Stimulated activated CD8-positive, alpha-beta memory T cell treated with anti-CD3 and anti-CD28 coated beads, Interleukin-7, amount 100 ng/mL, for 1 hour (primary cell): ENCODE measurements around the gene AUTS2.

Experiments used
- DNase-seq, 2 donors: peaks; one replicate each; pipeline ENCODE4 v3.0.0-alpha.2; 2020; ENCODE audit warnings: low read depth in 2 of 2

Gene AUTS2

DNA sequence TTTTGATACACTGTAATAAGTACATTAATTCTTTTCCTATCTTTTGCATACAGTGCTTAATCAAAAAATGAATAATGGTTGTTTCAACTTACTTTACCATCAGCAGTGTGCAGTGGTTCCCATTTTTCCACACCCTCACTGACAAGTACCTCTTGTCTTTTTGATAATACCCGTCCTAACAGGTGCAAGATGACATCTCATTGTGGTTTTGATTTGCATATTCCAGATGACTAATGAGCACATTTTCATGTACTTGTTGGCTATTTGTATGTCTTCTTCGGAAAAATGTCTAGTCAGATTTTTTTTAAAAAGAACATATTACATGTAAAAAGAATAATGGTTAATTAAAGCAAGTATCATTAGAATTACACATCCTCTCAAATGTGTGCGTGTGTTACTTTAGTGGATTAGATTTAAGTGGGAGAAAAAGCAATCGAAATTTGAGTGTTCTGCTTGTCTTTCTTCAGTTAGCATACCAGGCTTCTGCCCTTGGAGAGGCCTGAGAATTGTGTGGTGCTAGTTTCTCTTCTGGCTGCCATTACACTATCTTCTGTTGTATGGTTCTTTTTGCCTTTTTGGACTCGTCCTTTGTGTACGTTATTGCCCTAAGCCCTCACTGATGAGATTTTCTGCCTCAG, 291.2 kb downstream of the AUTS2 start:
- DNase-seq: no peak

DNA sequence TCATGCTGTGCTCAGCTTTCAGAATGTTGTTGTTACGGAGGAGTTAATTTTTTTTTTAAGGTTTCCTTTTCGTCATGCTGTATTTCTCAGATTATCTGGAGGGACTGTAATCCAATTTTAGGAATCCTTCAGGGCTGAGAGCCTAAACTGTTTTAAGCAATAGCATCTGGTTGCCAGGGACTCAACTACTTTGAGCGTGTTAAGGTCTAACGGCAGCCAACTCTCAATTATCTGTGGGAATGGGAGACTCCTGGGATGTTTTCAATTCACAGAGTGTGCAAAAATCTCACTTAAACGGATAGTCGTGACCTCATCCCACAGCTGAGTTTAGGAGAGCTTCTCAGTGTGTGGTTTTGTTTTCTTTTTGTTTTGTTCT, 291.7 kb downstream of the AUTS2 start:
- DNase-seq: no peak

DNA sequence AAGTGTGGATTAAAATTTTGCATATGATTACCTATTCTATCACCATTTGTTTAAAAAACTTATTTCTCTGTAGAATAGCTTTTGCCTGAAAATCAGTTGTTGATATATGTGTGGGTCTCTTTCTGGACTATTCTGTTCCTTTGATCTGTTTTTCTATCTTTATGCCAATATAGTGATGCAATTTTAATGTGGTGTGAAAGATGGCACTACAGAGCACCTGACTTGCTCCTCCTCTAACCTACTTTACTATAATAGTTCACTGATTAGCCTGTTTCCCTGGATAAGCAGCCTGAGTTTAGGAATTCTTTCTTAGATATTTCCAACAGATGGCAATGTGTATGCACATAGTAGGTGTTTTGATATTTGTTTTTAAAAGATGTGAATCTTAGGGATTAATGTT, 294.5 kb downstream of the AUTS2 start:
- DNase-seq: no peak

DNA sequence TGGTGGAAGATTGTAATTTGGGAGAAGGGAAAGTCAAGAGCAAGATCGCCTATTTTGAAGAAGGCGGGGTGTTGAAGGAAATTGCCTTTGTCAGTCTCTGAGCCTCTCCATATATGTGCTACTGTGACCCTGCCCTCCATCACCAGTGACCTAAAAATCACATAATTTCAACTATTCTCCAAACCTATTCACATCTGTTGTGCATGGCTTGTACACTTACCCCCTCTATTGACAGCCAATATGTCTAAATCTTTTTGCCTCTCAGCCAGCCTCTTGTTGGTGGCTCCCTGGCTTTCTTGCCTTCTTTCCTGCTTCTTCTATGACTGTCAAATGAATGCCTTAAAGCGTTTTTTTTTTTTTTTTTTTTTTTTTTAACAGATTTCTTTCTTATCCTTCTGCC, 295.6 kb downstream of the AUTS2 start:
- DNase-seq: no peak

GRCh38 chr7:69895446-69895845, 297.2 kb downstream of the AUTS2 start:
- DNase-seq: no peak

DNA sequence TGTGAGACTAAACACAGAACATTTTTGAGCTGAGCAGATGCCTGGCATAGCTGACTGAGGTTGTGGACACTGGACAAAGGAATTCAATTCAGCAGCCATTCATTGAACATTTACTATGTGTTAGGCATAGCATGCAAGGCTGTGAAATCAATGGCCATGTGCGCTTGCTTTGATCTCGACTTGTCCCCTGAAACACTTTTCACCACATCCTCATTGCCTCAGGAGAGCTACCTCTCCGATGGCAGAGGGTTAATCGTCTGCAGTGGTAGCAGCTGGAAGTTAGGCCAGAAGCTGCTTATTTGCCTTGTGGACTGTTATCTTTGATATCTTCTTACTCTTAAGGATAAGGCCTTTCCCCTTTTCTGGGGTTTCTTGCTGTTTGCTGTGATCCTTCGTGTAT, 297.8 kb downstream of the AUTS2 start:
- DNase-seq: no peak

- no peak for DNase-seq
These were observed 299.9 kb downstream of the AUTS2 start for GRCh38 chr7:69898189-69898588.

DNA sequence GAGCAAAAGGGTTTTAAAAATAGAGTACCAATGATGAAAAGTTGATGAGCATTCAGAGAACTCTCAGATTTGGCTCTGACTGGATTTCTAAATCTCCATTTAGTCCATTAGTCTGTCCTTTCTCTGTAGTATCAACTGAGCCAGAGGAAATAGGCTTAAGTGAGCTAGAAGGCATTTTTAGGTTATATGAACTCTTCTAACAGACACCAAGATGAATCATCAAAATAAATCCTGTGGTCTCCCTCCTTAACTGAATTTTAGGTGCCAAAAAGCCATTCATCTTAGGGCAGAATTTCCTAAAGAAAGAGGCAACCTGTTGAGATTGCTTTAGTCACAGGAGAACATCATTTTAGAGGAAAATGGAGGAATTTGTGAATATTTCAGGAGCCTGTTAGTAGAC, 305.1 kb downstream of the AUTS2 start:
- no peak for DNase-seq

GRCh38 chr7:69906283-69906995, 308.2 kb downstream of the AUTS2 start:
- DNase-seq: no peak

DNA sequence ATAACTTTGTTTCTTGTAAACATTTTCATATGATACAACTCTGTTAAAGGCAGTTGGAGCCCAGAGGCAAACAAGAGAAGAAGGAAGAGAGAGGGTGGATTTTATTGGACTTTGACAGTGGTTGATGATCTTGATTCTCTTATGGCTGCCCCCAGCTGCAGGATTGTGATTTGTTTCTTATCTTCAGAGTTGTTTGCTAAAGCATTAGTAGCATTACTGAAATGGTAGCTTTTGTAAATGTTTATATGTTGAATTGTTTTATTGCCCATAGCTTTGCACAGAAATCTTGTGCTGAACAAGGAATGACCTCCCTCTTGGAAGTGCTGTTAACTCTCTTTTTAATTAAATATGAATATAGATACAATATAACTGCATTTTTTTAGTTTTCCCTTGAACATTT, 309.4 kb downstream of the AUTS2 start:
- DNase-seq: no peak

DNA sequence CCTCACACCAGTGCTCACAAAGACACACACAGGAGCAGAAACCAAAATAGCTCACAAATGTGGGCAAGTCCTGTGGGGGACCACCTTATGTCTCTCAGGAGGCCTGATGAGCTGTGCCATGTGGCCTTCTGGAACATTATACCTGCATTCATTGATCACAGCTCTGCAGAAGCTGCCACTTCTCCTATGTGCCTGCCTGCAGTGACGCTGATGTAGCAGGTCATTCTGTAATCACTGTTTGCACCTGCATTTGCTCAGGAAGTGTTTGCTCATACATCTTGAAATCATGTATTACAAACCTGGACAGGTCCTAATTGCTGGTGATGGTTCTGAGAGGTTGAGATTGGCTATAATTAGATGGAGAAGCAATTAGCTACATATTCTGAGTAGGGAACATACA, 310.2 kb downstream of the AUTS2 start:
- DNase-seq: no peak

- no peak for DNase-seq
These were observed 311.9 kb downstream of the AUTS2 start for GRCh38 chr7:69910150-69910549.

GRCh38 chr7:69911337-69911736, 313.1 kb downstream of the AUTS2 start:
- no peak for DNase-seq

- no peak for DNase-seq
These were observed 313.9 kb downstream of the AUTS2 start for GRCh38 chr7:69912141-69912540.

GRCh38 chr7:69912846-69913245, 314.6 kb downstream of the AUTS2 start:
- DNase-seq: no peak

GRCh38 chr7:69919426-69920111, 321.3 kb downstream of the AUTS2 start:
- DNase-seq: no peak

GRCh38 chr7:69920797-69921196, 322.5 kb downstream of the AUTS2 start:
- no peak for DNase-seq

GRCh38 chr7:69922026-69922803, 323.9 kb downstream of the AUTS2 start:
- no peak for DNase-seq

GRCh38 chr7:69927461-69927860, 329.2 kb downstream of the AUTS2 start:
- no peak for DNase-seq

- DNase-seq: no peak
These were observed 330.3 kb downstream of the AUTS2 start for GRCh38 chr7:69928621-69929020.

DNA sequence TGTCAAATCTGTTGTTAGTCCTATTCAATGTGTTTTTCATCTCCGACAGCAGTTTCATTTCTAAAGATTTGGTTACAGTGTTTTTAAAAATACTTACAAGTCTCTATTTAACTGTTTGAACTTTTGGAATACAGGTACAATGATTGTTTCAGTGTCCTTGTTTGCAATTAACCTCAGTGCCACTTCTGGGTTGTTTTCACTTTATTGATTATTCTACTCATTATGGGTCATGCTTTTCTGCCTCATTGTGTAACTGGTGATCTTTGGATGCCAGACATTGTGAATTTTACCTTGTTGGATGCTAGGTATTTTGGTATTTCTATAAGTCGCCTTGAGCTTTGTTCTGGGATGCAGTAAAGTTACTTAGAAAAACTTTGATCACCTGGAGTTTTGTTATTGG, 331.3 kb downstream of the AUTS2 start:
- no peak for DNase-seq

- DNase-seq: no peak
These were observed 333.9 kb downstream of the AUTS2 start for GRCh38 chr7:69932034-69932628.
